H9 (cell line): Measurements from ENCODE around the gene P3H2. TPM values are rescaled to one million over a fixed set of nuclear protein-coding genes. Genes with fewer than 3 reads are reported as not detected.

ENCODE experiments used
- DNase-seq: peaks from one replicate; pipeline ENCODE4 v3.0.0-alpha.2; 2017
- H2AFZ ChIP-seq: one replicate; pipeline ENCODE4 v1.6.1; 2013; ENCODE audit warnings: mild to moderate bottlenecking, low read length, control low read depth, moderate library complexity
- H2AK5ac ChIP-seq: 2 replicates; pipeline ENCODE4 v1.6.1; 2013; ENCODE audit warnings: low read length, control low read depth, mixed read lengths; ENCODE audit not compliant: insufficient read length
- H2BK120ac ChIP-seq: one replicate; pipeline ENCODE4 v1.6.1; 2013; ENCODE audit warnings: low read depth, mild to moderate bottlenecking, low read length, control low read depth, inconsistent platforms; ENCODE audit not compliant: poor library complexity, severe bottlenecking
- H2BK12ac ChIP-seq: 2 replicates; pipeline ENCODE4 v1.6.1; 2013; ENCODE audit warnings: low read length, control low read depth, mixed read lengths, low read depth; ENCODE audit not compliant: insufficient read length
- H2BK15ac ChIP-seq: 2 replicates; pipeline ENCODE4 v1.6.1; 2013; ENCODE audit warnings: low read depth, low read length, control low read depth
- H2BK20ac ChIP-seq: one replicate; pipeline ENCODE4 v1.6.1; 2013; ENCODE audit warnings: low read depth, mild to moderate bottlenecking, low read length, control low read depth, inconsistent platforms; ENCODE audit not compliant: poor library complexity, severe bottlenecking
- H2BK5ac ChIP-seq: 2 replicates; pipeline ENCODE4 v1.6.1; 2013; ENCODE audit warnings: low read length, control low read depth, mixed read lengths; ENCODE audit not compliant: insufficient read length
- H3K14ac ChIP-seq: 2 replicates; pipeline ENCODE4 v1.6.1; 2013; ENCODE audit warnings: low read length, control low read depth; ENCODE audit not compliant: insufficient read depth
- H3K18ac ChIP-seq: 2 replicates; pipeline ENCODE4 v1.6.1; 2013; ENCODE audit warnings: low read depth, mild to moderate bottlenecking, mixed read lengths, low read length, control low read depth; ENCODE audit not compliant: insufficient read length
- H3K23ac ChIP-seq: 2 replicates; pipeline ENCODE4 v1.6.1; 2013; ENCODE audit warnings: low read length, control low read depth, mixed read lengths, low read depth; ENCODE audit not compliant: insufficient read length
- H3K23me2 ChIP-seq: 2 replicates; pipeline ENCODE4 v1.6.1; 2013; ENCODE audit warnings: low read depth, mild to moderate bottlenecking, mixed read lengths, low read length, control low read depth; ENCODE audit not compliant: insufficient read length, poor library complexity, severe bottlenecking
- H3K27ac ChIP-seq: 2 replicates; pipeline ENCODE4 v1.5.1; 2013; ENCODE audit warnings: low read length, control low read depth, mixed read lengths, low read depth; ENCODE audit not compliant: insufficient read length
- H3K27me3 ChIP-seq: 2 replicates; pipeline ENCODE4 v1.6.1; 2013; ENCODE audit warnings: low read length, control low read depth, inconsistent platforms; ENCODE audit not compliant: insufficient read depth
- H3K4ac ChIP-seq: 2 replicates; pipeline ENCODE4 v1.6.1; 2013; ENCODE audit warnings: low read depth, mild to moderate bottlenecking, control low read depth, inconsistent platforms, low read length, moderate library complexity
- H3K4me1 ChIP-seq: 2 replicates; pipeline ENCODE4 v1.6.1; 2013; ENCODE audit warnings: low read length, control low read depth, inconsistent platforms; ENCODE audit not compliant: insufficient read depth
- H3K4me2 ChIP-seq: 2 replicates; pipeline ENCODE4 v1.6.1; 2013; ENCODE audit warnings: low read length, control low read depth, mixed read lengths; ENCODE audit not compliant: insufficient read length, insufficient read depth
- H3K56ac ChIP-seq: 2 replicates; pipeline ENCODE4 v1.6.1; 2013; ENCODE audit warnings: low read depth, mild to moderate bottlenecking, mixed read lengths, low read length, control low read depth; ENCODE audit not compliant: insufficient read length
- H3K79me1 ChIP-seq: 2 replicates; pipeline ENCODE4 v1.6.1; 2013; ENCODE audit warnings: low read depth, mild to moderate bottlenecking, moderate library complexity, low read length, control low read depth, inconsistent platforms; ENCODE audit not compliant: insufficient read depth, poor library complexity, severe bottlenecking
- H3K79me2 ChIP-seq: 2 replicates; pipeline ENCODE4 v1.6.1; 2013; ENCODE audit warnings: low read length, control low read depth, inconsistent platforms; ENCODE audit not compliant: insufficient read depth
- H3K9ac ChIP-seq: 2 replicates; pipeline ENCODE4 v1.6.1; 2013; ENCODE audit warnings: low read length, control low read depth, mixed read lengths; ENCODE audit not compliant: insufficient read length; ENCODE audit errors: extremely low read depth
- H3K9me3 ChIP-seq: one replicate; pipeline ENCODE4 v1.6.1; 2013; ENCODE audit warnings: low read depth, low read length, inconsistent platforms; ENCODE audit not compliant: control insufficient read depth
- H3T11ph ChIP-seq: one replicate; pipeline ENCODE4 v1.6.1; 2013; ENCODE audit warnings: mild to moderate bottlenecking, low read length, control low read depth, inconsistent platforms
- H4K20me1 ChIP-seq: one replicate; pipeline ENCODE4 v1.6.1; 2013; ENCODE audit not compliant: control insufficient read depth, insufficient read length, insufficient read depth
- H4K5ac ChIP-seq: 2 replicates; pipeline ENCODE4 v1.6.1; 2013; ENCODE audit warnings: low read depth, mild to moderate bottlenecking, mixed read lengths, low read length, control low read depth; ENCODE audit not compliant: insufficient read length
- H4K8ac ChIP-seq: replicated peaks from 2 replicates; pipeline ENCODE4 v1.6.1; 2013; ENCODE audit warnings: low read length, control low read depth, mixed read lengths, low read depth; ENCODE audit not compliant: insufficient read length
- H4K91ac ChIP-seq: 2 replicates; pipeline ENCODE4 v1.6.1; 2013; ENCODE audit warnings: low read depth, mild to moderate bottlenecking, moderate library complexity, mixed read lengths, low read length, control low read depth; ENCODE audit not compliant: insufficient read length
- H3K27ac Mint-ChIP-seq, 3 experiments: 2 replicates in 2 of 3; 3 replicates in 1 of 3; pipeline ENCODE4 v1.8.0; 2020 to 2021; ENCODE audit warnings: mixed read lengths in 3 of 3, mild to moderate bottlenecking in 1 of 3, moderate library complexity in 1 of 3
- H3K27me3 Mint-ChIP-seq: 2 replicates; pipeline ENCODE4 v1.8.0; 2021; ENCODE audit warnings: low read depth, mild to moderate bottlenecking, moderate library complexity, mixed read lengths
- H3K36me3 Mint-ChIP-seq, 3 experiments: 2 replicates in 2 of 3; 3 replicates in 1 of 3; pipeline ENCODE4 v1.8.0; 2020 to 2021; ENCODE audit warnings: low read depth in 3 of 3, mixed read lengths in 3 of 3; ENCODE audit not compliant: insufficient read depth in 1 of 3
- H3K4me1 Mint-ChIP-seq, 2 experiments: 2 replicates each; pipeline ENCODE4 v1.8.0; 2020; ENCODE audit warnings: mixed read lengths in 2 of 2
- H3K4me3 Mint-ChIP-seq, 2 experiments: 2 replicates in 1 of 2; 3 replicates in 1 of 2; pipeline ENCODE4 v1.8.0; 2020 to 2021; ENCODE audit warnings: mild to moderate bottlenecking in 2 of 2, mixed read lengths in 2 of 2, moderate library complexity in 1 of 2
- H3K9me3 Mint-ChIP-seq, 2 experiments: 2 replicates in 1 of 2; 3 replicates in 1 of 2; pipeline ENCODE4 v1.8.0; 2020; ENCODE audit warnings: mild to moderate bottlenecking in 2 of 2, mixed read lengths in 2 of 2, moderate library complexity in 1 of 2
- total RNA-seq: library from RNA; stranded (reverse); gene quantifications from 2 replicates; pipeline ENCODE4 v1.2.1, GENCODE V29; 2021
- TF ChIP-seq, protein P1 (sequence below): fragments of 200-600 bp; sonication (generic); conservative IDR thresholded peaks from 3 replicates; pipeline ENCODE4 v1.8.0; 2021; ENCODE audit warnings: antibody characterized with exemption, mild to moderate bottlenecking

P3H2 gene
- total RNA-seq, 1 experiment from 2014 or later = 41.5 TPM

DNA sequence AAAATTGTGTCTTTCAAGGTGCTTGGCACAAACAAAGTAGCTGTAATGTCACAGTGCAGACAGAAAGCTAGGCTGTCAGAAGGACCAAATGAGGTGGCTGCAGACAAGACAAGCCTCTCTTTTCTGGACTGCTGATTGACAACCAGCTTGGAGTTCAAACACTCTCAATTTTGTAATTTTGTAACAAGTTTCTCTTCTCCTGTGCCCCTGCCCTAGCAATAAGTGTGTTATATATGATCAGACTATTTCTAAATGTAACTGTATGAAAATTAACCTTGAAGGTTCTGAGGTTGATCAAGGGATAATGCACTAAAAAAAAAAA is 172.0 kb downstream of the P3H2 start:
- H3K27me3 Mint-ChIP-seq = no peaks in the 10 kb centered on the region

More for the DNA sequence above, 172.0 kb downstream of the P3H2 start:
- Histone ChIP-seq H3K4me2 (no peak overlapping the region), H4K5ac (no peak overlapping the region), H3K79me1 (no peaks in the 10 kb centered on the region), H3K9me3 (no peaks in the 10 kb centered on the region), H3K14ac (no peak overlapping the region), H2BK20ac (no peak overlapping the region), H2BK12ac (no peak overlapping the region), H3K4ac (no peak overlapping the region), H4K8ac (no peak overlapping the region), H3K27me3 (no peaks in the 10 kb centered on the region), H4K20me1 (no peaks in the 10 kb centered on the region), H3K56ac (no peak overlapping the region), H3K23ac (no peak overlapping the region), H3K79me2 (no peaks in the 10 kb centered on the region), H4K91ac (no peak overlapping the region), H3K27ac (no peak overlapping the region), H3K4me1 (no peaks in the 10 kb centered on the region), H3K9ac (no peak overlapping the region), H3K23me2 (no peaks in the 10 kb centered on the region), H3T11ph (no peak overlapping the region), H2BK120ac (no peak overlapping the region), H3K18ac (no peak overlapping the region), H2AFZ (no peak overlapping the region), H2BK15ac (no peak overlapping the region), H2AK5ac (no peak overlapping the region), H2BK5ac (no peak overlapping the region)
- TF ChIP-seq, protein P1, sequence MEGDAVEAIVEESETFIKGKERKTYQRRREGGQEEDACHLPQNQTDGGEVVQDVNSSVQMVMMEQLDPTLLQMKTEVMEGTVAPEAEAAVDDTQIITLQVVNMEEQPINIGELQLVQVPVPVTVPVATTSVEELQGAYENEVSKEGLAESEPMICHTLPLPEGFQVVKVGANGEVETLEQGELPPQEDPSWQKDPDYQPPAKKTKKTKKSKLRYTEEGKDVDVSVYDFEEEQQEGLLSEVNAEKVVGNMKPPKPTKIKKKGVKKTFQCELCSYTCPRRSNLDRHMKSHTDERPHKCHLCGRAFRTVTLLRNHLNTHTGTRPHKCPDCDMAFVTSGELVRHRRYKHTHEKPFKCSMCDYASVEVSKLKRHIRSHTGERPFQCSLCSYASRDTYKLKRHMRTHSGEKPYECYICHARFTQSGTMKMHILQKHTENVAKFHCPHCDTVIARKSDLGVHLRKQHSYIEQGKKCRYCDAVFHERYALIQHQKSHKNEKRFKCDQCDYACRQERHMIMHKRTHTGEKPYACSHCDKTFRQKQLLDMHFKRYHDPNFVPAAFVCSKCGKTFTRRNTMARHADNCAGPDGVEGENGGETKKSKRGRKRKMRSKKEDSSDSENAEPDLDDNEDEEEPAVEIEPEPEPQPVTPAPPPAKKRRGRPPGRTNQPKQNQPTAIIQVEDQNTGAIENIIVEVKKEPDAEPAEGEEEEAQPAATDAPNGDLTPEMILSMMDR = no peak; the same call in 2 of the 3 replicates
- Mint-ChIP-seq H3K36me3 (no peaks in the 10 kb centered on the region), H3K4me1 (no peaks in the 10 kb centered on the region), H3K9me3 (no peaks in the 10 kb centered on the region), H3K27ac (no peak overlapping the region), H3K4me3 (no peak overlapping the region)
- DNase-seq = no peak
